Measurements from ENCODE around the gene PAX8.

Gene PAX8

DNA sequence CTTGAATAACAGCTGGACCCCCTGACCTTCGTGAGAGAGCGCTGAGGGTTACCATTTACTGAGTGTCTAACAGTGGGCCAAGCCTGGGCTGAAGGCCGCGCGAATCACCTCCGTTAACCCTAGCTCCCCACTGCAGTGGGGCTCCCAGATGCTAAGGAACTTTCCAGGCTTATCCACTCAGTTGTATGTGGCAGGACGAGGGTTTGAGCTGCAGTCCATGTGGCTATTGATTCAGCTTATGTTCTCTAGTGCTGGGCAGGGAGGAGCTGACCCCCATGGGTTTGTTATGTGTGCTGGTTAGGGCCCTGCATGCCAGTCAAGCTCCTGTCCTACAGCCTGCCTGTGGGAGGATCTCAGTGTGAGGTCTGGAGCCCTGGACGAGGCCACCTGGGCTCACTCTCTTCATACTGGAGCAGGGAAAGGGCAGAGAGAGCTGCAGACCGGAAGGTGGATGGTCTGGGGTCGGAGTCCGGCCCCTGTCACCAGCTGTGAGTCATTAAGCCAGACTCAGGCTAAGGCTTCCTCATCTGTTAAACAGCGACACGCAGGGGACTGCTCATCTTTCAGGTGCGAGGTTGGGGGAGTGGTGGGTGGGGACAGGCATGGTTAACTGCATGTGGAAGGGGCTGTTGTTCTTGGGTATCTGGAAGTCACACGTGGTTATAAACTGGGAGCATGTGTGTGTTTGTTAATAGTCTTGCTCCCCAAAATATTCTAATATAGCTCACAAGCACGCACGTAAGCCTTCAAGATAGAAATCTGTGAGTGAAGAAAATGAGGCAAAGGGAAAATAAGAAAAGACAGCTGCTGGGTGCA is 98.4 kb downstream of the PAX8 start:
- peak; percentile 74 for DNase-seq

DNA sequence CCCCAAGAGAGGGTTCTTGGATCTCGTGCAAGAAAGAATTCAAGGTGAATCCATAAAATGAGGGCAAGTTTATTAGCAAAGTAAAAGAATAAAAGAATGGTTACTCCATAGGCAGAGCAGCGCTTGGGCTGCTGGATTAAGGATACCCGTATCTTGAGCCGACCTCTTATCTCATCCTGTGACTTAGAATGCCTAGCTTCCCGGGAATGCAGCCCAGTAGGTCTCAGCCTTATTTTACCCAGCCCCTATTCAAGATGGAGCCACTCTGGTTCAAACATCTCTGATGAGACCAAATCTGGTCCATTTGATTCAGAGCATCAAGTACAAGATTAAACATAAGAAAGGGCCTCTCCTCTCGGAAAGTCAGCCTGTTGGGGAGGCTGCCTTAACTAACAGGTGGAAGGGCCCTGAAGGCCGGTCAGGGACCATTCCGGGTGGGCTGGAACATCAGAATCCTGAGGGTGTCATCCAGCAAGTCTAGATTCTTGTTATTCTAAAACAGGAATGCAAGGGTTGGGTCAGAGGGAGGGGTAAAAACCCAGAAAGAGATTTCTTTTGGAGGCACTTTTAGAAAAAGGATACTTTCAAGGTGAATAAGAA is 99.2 kb downstream of the PAX8 start:
- DNase-seq: no peak

DNA sequence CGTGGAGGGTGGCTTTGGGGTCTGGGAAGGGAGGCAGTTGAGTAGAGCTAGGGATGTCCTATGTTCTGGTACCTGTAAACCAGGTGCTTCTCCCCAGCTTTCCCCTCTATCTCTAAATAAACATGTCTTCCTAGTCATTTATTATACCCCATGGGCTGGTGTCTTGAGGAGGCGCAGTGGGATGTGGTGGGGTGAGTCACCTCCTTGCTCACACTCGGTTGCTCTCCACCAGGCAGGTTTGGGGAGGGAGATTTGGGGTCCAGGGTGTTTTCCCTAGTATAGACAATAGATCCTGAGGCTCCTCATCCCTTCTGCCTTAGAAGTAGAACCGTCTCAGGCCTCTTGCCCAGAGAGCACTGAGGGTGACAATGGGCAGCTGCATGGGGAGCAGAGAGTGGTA is 99.8 kb downstream of the PAX8 start:
- DNase-seq: peak; percentile 73

DNA sequence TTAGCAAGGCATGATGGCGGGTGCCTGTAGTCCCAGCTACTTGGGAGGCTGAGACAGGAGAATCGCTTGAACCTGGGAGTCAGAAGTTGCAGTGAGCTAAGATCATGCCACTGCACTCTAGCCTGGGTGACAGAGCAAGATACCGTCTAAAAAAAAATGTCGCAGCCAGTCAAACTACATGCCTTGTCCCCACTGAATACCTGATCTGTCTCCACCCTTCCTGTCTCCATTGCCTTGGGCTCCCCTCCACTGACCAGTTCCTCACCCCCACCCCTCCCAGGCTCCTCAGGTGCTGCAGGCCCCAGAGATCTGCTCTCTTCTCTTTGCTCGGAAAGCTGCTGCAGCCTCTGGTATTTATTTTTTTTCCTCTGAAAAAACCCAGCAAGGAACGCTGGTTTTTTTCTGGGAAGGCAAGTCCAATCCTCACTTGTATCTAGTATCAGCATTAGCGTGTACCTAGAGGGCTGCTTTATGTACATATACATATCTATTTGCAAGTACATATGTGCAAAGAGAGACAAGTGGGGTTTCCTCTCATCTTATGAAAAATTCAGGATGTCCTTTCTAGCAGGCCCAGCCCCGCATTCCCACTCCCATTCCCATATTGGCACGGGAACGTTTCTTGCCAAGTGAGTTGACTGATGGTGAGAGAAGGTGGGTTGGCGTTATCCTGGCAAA is 100.5 kb downstream of the PAX8 start:
- DNase-seq: no peak

DNA sequence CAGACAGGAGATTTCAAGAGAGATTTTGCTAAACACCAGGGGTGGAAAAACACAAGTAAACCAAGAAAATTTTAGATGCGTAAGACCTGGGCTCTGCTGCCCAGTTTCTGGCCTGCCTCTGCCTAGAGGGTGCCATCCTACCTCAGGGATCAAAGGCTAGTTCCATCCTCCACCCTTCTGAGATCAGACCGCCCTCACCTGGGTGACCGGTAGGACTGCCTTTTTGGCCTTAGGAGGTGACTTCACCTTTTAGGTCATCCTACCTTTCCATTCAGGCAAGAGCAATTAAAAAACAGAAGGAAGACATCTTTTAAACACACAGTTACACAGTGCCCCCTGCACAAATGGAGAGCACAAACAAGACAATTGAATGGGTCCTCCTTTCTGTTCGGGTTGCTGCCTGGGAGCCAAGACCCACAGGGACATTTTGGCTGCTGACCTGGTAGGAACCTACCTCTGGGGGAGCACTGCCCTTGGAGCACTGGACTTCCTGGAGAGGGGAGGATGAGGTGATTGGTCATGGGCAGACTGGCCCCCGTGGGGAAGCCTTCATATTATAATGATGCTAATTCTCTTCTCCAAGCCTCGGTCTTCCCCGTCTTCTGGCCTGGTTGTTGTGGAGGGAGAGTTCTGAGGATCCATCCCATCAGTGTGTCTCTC is 101.9 kb downstream of the PAX8 start:
- no peak for DNase-seq

DNA sequence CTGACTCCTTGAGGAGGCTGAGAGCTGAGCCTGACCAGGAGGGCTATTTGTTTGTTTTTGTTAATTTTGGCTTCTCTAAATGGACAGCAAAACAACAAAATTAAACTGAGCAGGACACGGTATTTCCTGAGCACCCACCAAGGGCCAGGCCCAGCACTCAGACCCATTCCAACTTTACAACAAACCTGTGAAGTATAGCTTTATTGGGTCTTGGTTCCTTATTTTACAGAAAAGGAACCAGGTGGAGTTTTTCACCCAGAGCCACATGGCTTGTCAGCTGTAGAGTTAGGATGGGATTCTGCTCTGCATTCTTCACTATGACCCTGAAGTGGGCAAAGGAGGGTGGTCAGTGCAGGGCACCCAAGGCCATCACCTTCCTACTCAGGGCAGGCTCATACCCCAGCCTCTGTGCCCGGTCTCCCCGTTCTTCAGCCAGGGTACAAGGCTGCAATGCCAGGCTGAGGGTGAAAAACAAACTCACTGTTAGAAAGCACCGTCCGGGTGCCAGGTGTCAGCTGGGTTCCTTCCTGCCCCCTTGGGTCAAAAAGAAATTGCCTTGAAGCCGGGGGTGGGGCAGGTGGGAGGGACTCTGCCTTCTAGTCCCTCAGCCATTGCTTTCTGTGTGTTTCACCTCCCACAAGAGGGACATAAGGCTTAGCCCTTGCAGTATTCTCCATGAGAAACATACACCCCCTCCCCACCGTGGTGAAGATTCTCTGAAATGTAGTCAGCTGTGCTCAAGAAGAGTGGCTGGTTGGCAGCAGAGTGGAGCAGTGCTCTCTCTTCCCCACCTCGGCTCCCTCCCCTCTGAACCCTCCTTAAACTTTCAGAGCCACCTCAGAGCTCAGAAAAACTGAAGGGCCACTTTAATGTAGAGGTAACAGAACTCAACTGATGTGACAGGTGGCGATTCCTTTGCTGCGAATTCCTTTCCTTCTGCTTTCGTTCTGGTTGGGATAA is 102.7 kb downstream of the PAX8 start:
- DNase-seq: no peak

DNA sequence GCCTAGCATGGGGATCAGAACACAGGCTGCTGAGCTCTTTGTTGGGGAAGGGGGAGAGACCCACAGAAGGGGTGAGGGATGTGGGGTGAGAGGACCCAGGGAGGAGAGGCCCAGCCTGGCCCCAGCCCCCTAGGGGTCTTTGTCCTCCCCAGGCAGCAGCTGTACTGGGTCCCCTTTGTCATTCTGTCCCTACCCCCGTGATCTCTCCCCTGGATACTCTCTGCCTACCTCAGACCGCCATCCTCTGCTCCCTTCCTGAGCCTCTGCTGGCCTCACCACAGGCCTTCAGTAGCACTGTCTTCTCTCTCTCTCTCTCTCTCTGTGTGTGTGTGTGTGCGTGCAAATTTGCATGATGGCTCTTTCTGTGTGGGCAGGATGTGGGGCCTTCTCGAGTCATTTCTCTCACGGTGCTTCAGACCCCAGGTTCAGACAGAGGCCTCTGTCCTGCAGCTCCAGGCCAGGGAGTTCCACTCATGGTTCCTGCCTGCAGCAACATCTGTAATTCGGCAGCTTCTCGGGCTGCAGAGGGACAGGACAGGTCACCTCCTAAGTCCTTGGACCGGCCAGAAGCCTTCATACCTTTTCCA is 103.6 kb downstream of the PAX8 start:
- DNase-seq: peak; percentile 79

DNA sequence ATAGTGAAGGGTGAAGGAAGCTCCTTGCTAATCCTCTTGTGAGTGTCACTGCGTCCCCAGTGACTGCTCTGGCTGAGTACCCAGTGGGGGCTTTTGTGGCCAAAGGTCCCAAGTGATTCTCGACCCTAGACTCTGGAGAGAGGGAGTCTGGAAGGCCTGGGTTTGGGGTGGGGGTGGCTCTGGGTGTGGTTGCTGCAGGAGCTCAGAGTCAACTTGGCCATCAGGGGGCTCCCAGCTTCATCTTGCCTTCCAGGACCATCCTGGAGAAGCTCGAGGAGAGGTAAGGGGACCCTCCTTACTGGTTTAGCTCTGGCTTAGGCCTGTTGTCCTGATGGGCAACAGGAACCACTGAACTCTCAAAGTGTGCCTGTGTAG is 104.4 kb downstream of the PAX8 start:
- no peak for DNase-seq

DNA sequence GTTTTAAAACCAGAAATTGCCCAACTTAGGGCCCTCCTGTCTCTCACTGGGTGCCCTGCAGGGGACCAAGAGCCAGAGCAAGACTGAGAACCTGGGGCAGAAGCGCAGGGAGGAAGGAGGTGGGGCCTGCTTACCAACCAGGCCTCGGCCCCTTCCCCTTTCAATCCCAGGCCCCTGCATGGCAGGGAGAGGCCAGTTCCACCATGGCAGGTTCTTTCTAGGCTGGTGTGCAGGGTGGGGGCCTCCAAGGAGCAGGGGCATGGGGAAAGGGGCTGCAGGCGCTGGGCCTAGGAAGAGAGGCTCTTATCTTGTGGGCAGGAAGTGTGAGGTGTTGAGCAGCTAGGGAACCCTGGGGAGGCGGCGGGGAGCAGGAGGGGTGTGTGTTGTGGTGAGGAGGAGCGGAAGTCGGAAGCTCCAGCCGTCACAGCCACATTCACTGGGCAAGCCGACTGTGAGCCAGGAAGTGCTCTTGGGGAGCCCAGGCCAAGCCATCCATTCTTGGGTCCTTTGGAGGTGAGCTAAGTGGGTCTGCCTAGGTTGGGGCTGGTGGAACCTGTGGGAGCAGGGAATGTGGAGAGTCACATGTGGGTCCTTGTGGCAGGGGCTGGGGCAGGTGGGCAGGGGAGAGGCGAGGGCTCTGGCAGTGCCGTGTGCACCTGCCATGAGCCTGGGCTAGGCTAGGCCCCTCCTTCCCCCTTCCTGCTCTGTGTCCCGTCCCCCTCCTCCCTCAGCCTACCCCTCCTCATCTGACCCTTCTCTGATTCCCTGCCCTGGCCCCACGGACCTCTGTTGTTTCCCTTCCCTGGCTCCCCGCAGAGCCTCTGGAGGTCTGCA is 105.0 kb downstream of the PAX8 start, which contains the start of gene PSD4:
PSD4 (plus strand) TSS at position 430 of the 834 bp plus-strand sequence. CDS start 8,486 bp downstream, outside the sequence.
- peak; percentile 91 for DNase-seq

DNA sequence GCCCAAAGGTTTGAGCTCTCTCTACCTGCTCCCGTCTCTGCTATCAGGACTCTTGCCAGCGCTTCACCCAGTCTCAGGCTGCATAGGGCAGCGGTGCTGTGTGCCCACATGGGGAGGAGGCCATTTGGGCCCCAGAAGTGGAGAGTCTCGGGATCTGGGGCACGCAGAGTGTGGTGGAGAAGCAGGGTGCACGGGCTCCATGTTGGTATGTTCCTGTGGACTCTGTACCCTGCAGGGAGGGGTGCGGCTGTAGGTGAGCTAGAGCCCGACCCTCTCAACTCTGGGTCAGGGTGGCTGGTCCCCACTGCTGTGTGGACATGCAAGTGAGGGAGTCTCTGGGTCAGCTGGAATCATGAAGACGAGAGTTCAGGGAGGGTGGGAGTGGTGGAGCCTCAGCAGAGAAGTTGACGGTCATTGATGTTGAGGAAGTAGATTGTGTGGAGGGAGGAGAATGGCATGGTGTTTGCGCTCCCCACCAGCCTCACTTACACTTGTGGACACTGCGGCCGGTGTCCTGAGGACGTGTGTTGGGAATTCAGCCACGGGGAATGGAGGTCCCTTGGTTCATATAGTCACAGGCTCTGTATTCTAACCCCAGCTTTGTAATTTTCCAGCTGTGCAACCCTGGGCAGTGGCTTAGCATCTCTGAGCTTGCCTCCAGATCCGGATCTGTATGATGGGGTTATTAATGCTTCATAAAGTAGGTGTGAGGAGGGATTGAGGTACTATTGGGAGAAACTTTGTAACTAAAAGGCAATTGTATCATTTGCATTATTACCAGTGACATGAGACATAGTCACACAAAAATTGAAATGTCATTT is 105.8 kb downstream of the PAX8 start:
- peak; percentile 46 for DNase-seq

DNA sequence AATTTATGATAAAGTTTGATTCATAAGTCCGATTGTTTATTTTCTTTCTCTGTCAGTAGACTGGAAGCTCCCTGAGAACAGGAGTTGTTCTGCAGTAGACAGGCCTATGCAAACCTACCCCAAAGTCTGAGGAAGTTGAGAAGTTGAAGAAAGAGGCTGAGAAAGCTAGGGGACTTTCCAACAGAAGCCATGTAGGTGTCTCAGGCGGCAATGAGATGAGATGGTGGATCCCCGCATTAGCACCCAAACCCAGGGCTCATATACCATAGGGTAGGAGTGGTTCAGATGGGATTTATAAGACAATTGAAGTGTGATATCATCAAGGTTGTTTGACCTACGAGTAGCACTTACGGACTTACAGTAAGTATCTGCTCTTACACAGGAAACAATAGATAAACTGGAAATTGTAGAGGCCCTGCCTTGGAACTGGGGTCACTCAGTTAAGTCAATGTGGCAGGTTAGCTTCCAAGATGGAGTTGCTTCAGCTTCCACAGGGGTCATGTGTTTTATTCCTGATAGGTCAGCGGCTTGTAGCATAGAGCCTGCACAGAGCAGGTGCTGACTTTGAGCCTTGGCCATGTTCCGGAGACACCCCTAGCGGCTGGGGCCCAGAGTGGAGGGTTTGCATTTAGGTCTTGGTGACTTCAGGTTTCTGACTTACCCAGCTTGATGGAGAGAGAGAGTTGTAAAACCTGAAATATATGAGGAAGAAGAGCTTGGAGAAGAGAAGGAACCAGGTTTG is 107.2 kb downstream of the PAX8 start:
- peak; percentile 52 for DNase-seq

DNA sequence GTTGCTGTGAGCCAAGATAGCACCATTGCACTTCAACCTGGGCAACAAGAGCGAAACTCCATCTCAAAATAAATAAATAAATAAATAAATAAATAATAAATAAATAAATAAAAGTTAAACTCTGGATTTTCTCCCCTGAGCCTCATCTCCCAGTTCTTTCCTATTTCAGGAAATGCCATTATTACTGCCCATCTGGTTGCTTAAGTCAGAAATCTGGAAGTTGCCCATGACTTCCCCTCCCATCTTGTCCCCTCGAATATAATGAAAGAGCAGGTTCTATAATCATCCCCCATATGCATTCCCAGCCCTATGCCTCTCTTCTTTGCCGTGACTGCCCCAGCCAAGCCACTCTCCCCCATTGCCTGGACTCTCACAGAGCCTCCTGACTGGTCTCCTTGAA is 109.1 kb downstream of the PAX8 start:
- no peak for DNase-seq

DNA sequence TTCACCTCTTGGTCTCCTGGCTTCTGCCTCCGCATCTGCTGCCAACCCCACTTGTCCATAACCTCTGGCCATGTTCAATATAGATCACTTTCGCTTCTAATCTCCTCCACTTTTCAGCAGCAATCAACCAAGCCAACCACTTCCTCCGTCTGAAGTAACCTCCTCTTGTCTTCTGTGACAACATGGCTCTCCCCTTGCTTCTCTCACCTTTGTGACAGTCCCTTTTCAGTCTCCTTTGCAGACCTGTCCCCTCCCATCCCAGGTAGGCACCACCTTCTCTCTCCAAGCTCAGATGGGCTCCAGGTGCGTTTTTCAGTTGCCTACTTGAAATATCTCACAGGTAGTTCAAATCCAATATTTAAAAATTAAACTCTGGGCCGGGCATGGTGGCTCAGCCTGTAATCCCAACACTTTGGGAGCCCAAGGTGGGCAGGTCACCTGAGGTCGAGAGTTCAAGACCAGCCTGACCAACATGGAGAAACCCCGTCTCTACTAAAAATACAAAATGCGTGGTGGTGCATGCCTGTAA is 109.7 kb downstream of the PAX8 start:
- no peak for DNase-seq

DNA sequence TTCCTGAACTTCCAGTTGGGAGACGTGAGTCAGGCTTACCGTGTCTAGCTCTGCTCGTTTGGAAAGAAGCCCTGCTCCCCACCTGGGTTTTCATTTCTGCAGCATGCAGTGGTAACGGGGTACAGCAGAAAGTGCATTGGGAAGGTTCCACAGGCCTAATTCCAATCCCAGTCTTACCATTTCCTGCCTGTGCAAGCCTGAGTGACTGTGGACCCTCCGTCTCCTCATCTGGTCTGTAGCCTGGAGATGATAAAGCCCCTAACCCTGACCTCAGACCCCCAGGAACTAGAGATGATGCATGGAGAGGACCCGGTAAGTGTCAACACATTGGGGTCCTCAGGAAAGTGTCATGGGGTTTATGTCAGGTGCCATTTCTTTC is 110.8 kb downstream of the PAX8 start:
- DNase-seq: no peak

DNA sequence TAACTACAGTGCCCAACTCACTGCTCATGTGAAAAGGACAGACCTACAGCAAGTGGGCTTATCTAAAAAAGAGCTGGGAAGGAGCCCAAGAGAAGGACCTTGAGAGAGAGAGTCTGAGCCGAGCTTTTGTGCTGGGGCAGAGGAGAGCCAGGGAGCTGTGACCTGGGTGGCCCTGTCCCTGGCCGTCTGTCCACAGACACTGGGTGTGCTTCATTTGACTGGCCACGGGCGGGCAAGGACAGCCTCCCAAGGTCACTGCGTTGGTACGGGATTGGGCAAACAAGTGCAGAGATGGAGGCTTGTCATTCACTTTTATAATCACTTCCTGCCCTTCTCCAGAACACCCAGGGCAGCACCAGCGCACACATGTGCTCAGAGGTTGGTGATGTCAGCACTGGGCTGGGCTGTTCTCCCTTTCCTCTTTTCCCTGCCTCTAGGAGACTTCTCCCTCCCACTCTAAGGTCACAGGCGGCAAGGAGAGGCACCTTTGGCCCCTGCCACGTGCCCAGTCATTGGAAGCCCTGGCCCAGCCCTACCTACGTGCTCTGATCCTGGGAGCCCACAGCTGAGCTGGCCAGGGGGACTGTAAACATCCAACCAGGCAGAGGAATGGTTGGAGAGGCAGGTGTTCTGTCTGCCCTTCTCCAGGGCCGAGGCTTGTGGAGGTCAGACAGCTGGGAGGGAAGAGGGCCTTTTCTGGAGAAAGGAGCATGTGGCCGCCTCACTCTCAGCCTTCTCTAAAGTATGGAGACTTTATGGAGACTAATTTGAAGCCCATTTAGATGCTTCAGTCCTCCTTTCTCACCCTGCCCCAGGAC is 111.4 kb downstream of the PAX8 start:
- peak; percentile 79 for DNase-seq

DNA sequence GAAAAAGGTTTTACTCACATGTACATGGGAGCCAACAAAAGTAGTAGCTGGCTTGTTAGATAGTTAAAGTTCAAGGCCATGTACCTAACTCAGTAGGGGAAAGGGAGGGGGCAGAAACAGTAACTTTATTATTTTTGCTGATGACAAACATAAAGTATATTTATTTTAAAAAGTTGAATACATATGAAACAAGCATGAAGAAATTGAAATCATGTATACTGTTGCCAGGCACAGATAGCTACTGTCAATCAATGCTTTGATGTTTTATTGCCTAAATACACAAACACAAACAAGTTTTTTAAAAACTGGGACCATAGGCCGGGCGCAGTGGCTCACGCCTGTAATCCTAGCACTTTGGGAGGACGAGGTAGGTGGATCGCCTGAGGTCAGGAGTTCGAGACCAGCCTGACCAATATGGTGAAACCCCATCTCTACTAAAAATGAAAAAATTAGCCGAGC is 112.5 kb downstream of the PAX8 start:
- no peak for DNase-seq

All from activated CD8-positive, alpha-beta memory T cell treated with anti-CD3 and anti-CD28 coated beads for 24 hours (primary cell).